GM20000 (cell line): ENCODE measurements around the gene BAK1.
A peak's percentile ranks its signal among the peaks of the same experiment; 100 is the strongest.

ENCODE experiments used
- DNase-seq: peaks from one replicate; pipeline ENCODE4 v3.0.0; 2012; ENCODE audit warnings: low spot score
- TF ChIP-seq, protein P1 (sequence below): IDR thresholded peaks from 2 replicates; pipeline ENCODE4 v1.5.1; 2012; ENCODE audit warnings: mild to moderate bottlenecking, control low read depth; ENCODE audit errors: extremely low read depth, missing control alignments

Gene BAK1

GRCh38 chr6:33576668-33577067 lies 3.4 kb downstream of the BAK1 start:
- no peak for DNase-seq
- TF ChIP-seq, protein P1, sequence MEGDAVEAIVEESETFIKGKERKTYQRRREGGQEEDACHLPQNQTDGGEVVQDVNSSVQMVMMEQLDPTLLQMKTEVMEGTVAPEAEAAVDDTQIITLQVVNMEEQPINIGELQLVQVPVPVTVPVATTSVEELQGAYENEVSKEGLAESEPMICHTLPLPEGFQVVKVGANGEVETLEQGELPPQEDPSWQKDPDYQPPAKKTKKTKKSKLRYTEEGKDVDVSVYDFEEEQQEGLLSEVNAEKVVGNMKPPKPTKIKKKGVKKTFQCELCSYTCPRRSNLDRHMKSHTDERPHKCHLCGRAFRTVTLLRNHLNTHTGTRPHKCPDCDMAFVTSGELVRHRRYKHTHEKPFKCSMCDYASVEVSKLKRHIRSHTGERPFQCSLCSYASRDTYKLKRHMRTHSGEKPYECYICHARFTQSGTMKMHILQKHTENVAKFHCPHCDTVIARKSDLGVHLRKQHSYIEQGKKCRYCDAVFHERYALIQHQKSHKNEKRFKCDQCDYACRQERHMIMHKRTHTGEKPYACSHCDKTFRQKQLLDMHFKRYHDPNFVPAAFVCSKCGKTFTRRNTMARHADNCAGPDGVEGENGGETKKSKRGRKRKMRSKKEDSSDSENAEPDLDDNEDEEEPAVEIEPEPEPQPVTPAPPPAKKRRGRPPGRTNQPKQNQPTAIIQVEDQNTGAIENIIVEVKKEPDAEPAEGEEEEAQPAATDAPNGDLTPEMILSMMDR: no peak

DNA sequence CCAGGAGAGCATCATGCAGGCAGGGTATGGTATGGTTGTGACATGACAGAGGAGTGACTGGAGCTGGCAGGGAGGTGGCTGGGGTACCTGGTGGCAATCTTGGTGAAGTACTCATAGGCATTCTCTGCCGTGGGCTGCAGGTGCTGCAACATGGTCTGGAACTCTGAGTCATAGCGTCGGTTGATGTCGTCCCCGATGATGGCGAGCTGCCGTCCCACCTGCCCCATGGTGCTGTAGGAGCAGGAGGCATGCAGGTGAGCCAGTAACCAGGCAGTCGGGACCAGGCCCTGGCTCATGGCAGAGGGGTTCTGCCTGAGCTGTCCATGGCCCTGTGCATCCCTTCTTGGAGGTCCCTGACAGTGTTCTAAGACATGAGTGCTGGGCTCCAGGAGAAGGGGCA lies 4.9 kb downstream of the BAK1 start:
- DNase-seq: no peak
- TF ChIP-seq, protein P1: no peak

- no peak for DNase-seq
Measured at GRCh38 chr6:33571637-33572316, 8.3 kb downstream of the BAK1 start.

DNA sequence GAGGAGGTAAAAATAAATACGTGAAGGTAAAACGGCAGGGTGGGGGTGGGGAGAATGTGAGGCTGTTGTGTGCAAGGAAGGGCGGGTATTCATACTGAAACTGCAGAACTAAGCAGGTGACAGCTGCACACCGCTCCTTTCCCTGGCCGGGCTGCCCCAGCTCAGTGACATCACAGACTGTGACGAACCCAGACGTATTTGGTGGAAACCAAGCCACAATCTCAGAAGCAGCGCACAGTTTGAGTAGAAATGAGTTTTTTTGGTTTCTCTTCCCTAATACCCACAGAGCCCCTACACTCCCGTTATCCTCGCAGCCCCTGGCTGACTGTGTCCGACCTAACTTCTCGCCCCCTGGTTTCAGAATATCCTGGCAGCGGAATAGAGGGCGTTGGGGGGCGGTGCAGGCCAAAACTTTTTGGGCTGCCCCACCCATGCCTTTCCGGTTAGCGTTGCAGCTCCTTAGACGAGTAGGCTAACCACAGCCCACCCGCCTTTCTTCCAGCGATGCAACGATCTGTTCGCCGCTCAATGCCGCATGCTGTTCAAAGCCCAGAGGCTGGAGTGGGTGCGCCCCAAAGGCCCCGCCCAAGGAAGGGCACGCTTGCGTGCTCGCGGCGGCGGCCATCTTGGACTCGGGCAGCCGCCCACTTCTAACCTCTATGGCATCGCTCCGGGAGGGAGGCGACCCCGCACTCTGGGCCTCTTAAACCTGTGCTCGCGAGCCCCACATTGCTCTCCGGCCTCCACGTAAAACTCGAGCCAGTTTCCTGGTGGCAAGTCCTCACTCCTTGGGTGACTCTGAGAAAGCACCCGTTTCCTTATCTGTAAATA lies 9.1 kb downstream of the BAK1 start:
- TF ChIP-seq, protein P1: no peak
- peak; percentile 96 for DNase-seq

More at GRCh38 chr6:33571637-33572316, 8.3 kb downstream of the BAK1 start:
- TF ChIP-seq, protein P1: no peak

GRCh38 chr6:33568826-33569570 lies 11.1 kb downstream of the BAK1 start:
- DNase-seq: no peak

DNA sequence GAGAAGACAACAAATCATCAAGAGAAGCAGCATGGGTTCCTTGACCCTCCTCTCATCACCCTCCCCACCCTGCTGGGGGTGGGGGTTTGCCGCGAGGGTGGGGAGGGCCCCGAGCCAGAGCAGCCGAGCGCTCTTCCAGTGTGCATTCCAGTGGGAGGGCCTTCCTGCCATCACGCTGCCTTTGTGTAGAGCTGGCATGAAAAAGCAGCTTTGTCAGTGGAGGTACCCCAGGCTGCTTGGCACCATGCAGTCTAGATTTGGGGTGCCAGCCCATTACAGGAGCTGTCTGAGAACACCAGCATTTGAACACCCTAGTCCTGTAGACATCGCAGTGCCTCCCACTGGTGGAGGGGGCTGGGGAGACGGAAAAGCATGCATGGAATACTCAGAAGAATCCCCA lies 12.2 kb downstream of the BAK1 start:
- TF ChIP-seq, protein P1: no peak
- no peak for DNase-seq

More at GRCh38 chr6:33568826-33569570, 11.1 kb downstream of the BAK1 start:
- TF ChIP-seq, protein P1: no peak
